ENCODE results near the gene RMND1. TPM values are rescaled to one million over a fixed set of nuclear protein-coding genes. Genes with fewer than 3 reads are reported as not detected.

The RMND1 gene
- total and polyA plus RNA-seq, 9 of the 15 experiments (the other 6 are each of a cell fraction or from before 2014, with no cell fraction given): 26.9 to 47.8 (median 36.2) TPM

GRCh38 chr6:151391471-151392413, 60.2 kb downstream of the RMND1 start, which contains the start of gene ZBTB2 (continued):
- 0 out of 2 replicates have a peak, but pooled peaks have one; percentile 17 for TF ChIP-seq ARID2 (IDR thresholded peaks at IDR 0.05)
- TF ChIP-seq MITF (IDR thresholded peaks at IDR 0.05): peak; percentile 18; the same call in 1 of the 2 replicates
- TF ChIP-seq NKRF (IDR thresholded peaks at IDR 0.05; ENCODE audit: borderline replicate concordance): peak; percentile 70
- 0 out of 2 replicates have a peak, but pooled peaks have one; percentile 30 for TF ChIP-seq ARID4B (CRISPR knock-in tag; IDR thresholded peaks at IDR 0.05)
- TF ChIP-seq LEF1 (IDR thresholded peaks at IDR 0.05): no peak
- TF ChIP-seq PCBP1 (IDR thresholded peaks at IDR 0.05; ENCODE audit: low read depth, low read length, poor library complexity, severe bottlenecking): peak; percentile 94
- TF ChIP-seq CTBP1 (IDR thresholded peaks at IDR 0.05; ENCODE audit: borderline replicate concordance): peak; percentile 15; the same call in 1 of the 2 replicates
- peak; percentile 24 for TF ChIP-seq RBM22 (IDR thresholded peaks at IDR 0.05; ENCODE audit: low read depth, low read length, poor library complexity, severe bottlenecking)
- no peak for TF ChIP-seq NCOA6 (IDR thresholded peaks at IDR 0.05)
- 0 out of 4 replicates have a peak, but pooled peaks of 1 of the 2 experiments have one; percentile 2 for TF ChIP-seq RAD21 (CRISPR knock-in tag; conservative IDR thresholded peaks at IDR 0.05 in 1 of 2, IDR thresholded peaks at IDR 0.05 in 1 of 2)
- 0 out of 2 replicates have a peak, but pooled peaks have one; percentile 3 for TF ChIP-seq THAP7 (CRISPR knock-in tag; IDR thresholded peaks at IDR 0.05)
- peak; percentile 45 to 93 for TF ChIP-seq E2F6 (IDR thresholded peaks at IDR 0.05; ENCODE audit: borderline replicate concordance in 1 of 2, extremely low read depth in 1 of 2, insufficient read depth in 1 of 2, insufficient read length in 1 of 2, low read depth in 1 of 2, low read length in 1 of 2, poor library complexity in 1 of 2, severe bottlenecking in 1 of 2)
- TF ChIP-seq TEAD1 (CRISPR knock-in tag; IDR thresholded peaks at IDR 0.05): 0 out of 4 replicates have a peak, but pooled peaks of 1 of the 2 experiments have one; percentile 15
- peak; percentile 11 for TF ChIP-seq RBBP5 (IDR thresholded peaks at IDR 0.05; ENCODE audit: borderline replicate concordance, insufficient read depth, low read length, poor library complexity, severe bottlenecking)

All from K562 (cell line).